Loucy (cell line): ENCODE measurements around the gene PHF10.
"Not testable (repeated sequence)": the region's sequence is repeated elsewhere in the genome, so short reads cannot be mapped to it uniquely, and the experiment has no call there.

Experiments
- H2AFZ ChIP-seq: fragments of 200-600 bp; sonication (generic); 2 replicates; pipeline ENCODE4 v1.6.0; 2016; ENCODE audit warnings: antibody characterized with exemption, mild to moderate bottlenecking, low read length, moderate library complexity
- H3F3A ChIP-seq: fragments of 200-600 bp; 2 replicates; pipeline ENCODE4 v1.6.0; 2016; ENCODE audit warnings: antibody characterized with exemption, low read depth, mild to moderate bottlenecking
- H3K27me3 ChIP-seq: fragments of 200-600 bp; sonication (generic); 2 replicates; pipeline ENCODE4 v1.6.1; 2014; ENCODE audit warnings: low read length, mild to moderate bottlenecking; ENCODE audit not compliant: insufficient read depth, poor library complexity, severe bottlenecking
- H3K36me3 ChIP-seq: fragments of 200-600 bp; sonication (generic); 2 replicates; pipeline ENCODE4 v1.6.1; 2016; ENCODE audit warnings: low read length; ENCODE audit not compliant: insufficient read depth
- H3K4me1 ChIP-seq: fragments of 200-600 bp; sonication (generic); 2 replicates; pipeline ENCODE4 v1.5.1; 2014; ENCODE audit warnings: low read length, mild to moderate bottlenecking; ENCODE audit not compliant: insufficient read depth, poor library complexity, severe bottlenecking
- H3K4me2 ChIP-seq: fragments of 200-600 bp; sonication (generic); 2 replicates; pipeline ENCODE4 v1.6.0; 2014; ENCODE audit warnings: antibody characterized with exemption, low read length, low read depth, mild to moderate bottlenecking; ENCODE audit not compliant: poor library complexity, severe bottlenecking
- H3K4me3 ChIP-seq: fragments of 200-600 bp; sonication (generic); 2 replicates; pipeline ENCODE4 v1.5.1; 2014; ENCODE audit warnings: low read length, mild to moderate bottlenecking, mixed read lengths; ENCODE audit not compliant: poor library complexity, severe bottlenecking
- H3K79me2 ChIP-seq: fragments of 200-600 bp; sonication (generic); 2 replicates; pipeline ENCODE4 v1.6.1; 2014; ENCODE audit warnings: low read length; ENCODE audit not compliant: insufficient read depth
- H3K9ac ChIP-seq: fragments of 200-600 bp; sonication (generic); 2 replicates; pipeline ENCODE4 v1.6.0; 2014; ENCODE audit warnings: mild to moderate bottlenecking, low read depth, low read length, moderate library complexity; ENCODE audit not compliant: poor library complexity, severe bottlenecking
- H3K9me2 ChIP-seq: fragments of 200-600 bp; sonication (generic); replicated peaks from 2 replicates; pipeline ENCODE4 v1.6.1; 2016; ENCODE audit warnings: low read depth, low read length, mixed read lengths
- H3K9me3 ChIP-seq: fragments of 200-600 bp; sonication (generic); 2 replicates; pipeline ENCODE4 v1.6.1; 2014; ENCODE audit warnings: mild to moderate bottlenecking, antibody characterized with exemption, low read length, low read depth; ENCODE audit not compliant: insufficient read depth
- H4K20me1 ChIP-seq: fragments of 200-600 bp; sonication (generic); 2 replicates; pipeline ENCODE4 v1.6.0; 2014; ENCODE audit warnings: antibody characterized with exemption, low read length, mild to moderate bottlenecking; ENCODE audit not compliant: insufficient read depth, poor library complexity, severe bottlenecking
- EZH2phosphoT487 ChIP-seq: fragments of 200-600 bp; IDR thresholded peaks from 2 replicates; pipeline ENCODE4 v1.6.1; 2018; ENCODE audit warnings: antibody characterized with exemption, mild to moderate bottlenecking, moderate library complexity, borderline replicate concordance
- TF ChIP-seq, protein P1 (sequence below): fragments of 200-600 bp; sonication (generic); conservative IDR thresholded peaks from 2 replicates; pipeline ENCODE4 v1.5.1; 2014; ENCODE audit warnings: mild to moderate bottlenecking, antibody characterized with exemption, low read length

Gene PHF10

GRCh38 chr6:169724494-169725124 is at the start of gene PHF10:
PHF10 (minus strand) TSS chr6:169724500; CDS start chr6:169723931, 569 bp downstream.
- Histone ChIP-seq H3K36me3 (no peaks in the 10 kb centered on the region), H4K20me1 (peaks cover 36% of the 10 kb centered on the region), H2AFZ (peak within 1 kb of the TSS; percentile 96), H3F3A (0 out of 2 replicates have a peak, but pooled peaks cover 4% of the 10 kb centered on the region), H3K79me2 (peaks cover 57% of the 10 kb centered on the region), H3K4me3 (peak within 1 kb of the TSS; percentile 98), H3K4me1 (peaks cover 65% of the 10 kb centered on the region), H3K9ac (peak within 1 kb of the TSS; percentile 96), H3K9me2 (no peaks in the 10 kb centered on the region), H3K27me3 (no peaks in the 10 kb centered on the region), H3K4me2 (peak within 1 kb of the TSS; percentile 89), H3K9me3 (no peaks in the 10 kb centered on the region)
- TF ChIP-seq, protein P1, sequence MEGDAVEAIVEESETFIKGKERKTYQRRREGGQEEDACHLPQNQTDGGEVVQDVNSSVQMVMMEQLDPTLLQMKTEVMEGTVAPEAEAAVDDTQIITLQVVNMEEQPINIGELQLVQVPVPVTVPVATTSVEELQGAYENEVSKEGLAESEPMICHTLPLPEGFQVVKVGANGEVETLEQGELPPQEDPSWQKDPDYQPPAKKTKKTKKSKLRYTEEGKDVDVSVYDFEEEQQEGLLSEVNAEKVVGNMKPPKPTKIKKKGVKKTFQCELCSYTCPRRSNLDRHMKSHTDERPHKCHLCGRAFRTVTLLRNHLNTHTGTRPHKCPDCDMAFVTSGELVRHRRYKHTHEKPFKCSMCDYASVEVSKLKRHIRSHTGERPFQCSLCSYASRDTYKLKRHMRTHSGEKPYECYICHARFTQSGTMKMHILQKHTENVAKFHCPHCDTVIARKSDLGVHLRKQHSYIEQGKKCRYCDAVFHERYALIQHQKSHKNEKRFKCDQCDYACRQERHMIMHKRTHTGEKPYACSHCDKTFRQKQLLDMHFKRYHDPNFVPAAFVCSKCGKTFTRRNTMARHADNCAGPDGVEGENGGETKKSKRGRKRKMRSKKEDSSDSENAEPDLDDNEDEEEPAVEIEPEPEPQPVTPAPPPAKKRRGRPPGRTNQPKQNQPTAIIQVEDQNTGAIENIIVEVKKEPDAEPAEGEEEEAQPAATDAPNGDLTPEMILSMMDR: no peak
- TF ChIP-seq EZH2phosphoT487: no peak

- Histone ChIP-seq H3K4me1 (no peaks in the 10 kb centered on the region), H3F3A (no peaks in the 10 kb centered on the region), H3K27me3 (no peaks in the 10 kb centered on the region), H3K79me2 (no peaks in the 10 kb centered on the region), H3K4me2 (no peak overlapping the region), H3K9ac (no peak overlapping the region), H3K9me2 (no peaks in the 10 kb centered on the region), H3K36me3 (no peaks in the 10 kb centered on the region), H3K4me3 (no peak overlapping the region), H2AFZ (no peak overlapping the region), H4K20me1 (no peaks in the 10 kb centered on the region), H3K9me3 (no peaks in the 10 kb centered on the region)
- TF ChIP-seq, protein P1: no peak
- TF ChIP-seq EZH2phosphoT487: no peak
Observed at GRCh38 chr6:169766921-169767736, 42.8 kb upstream of the PHF10 start.

GRCh38 chr6:169766232-169766631 is 41.9 kb upstream of the PHF10 start:
- Histone ChIP-seq H3K9ac (no peak overlapping the region), H3F3A (no peaks in the 10 kb centered on the region), H3K4me1 (no peaks in the 10 kb centered on the region), H3K36me3 (no peaks in the 10 kb centered on the region), H3K9me2 (no peaks in the 10 kb centered on the region), H3K9me3 (no peaks in the 10 kb centered on the region), H3K27me3 (no peaks in the 10 kb centered on the region), H3K79me2 (no peaks in the 10 kb centered on the region), H3K4me3 (no peak overlapping the region), H2AFZ (no peak overlapping the region), H3K4me2 (no peak overlapping the region), H4K20me1 (no peaks in the 10 kb centered on the region)
- TF ChIP-seq, protein P1: no peak
- TF ChIP-seq EZH2phosphoT487: no peak

- H3F3A ChIP-seq, H3K4me1 ChIP-seq, H2AFZ ChIP-seq, H4K20me1 ChIP-seq, H3K4me3 ChIP-seq, H3K9ac ChIP-seq, H3K9me2 ChIP-seq, H3K4me2 ChIP-seq, H3K9me3 ChIP-seq, H3K27me3 ChIP-seq, H3K79me2 ChIP-seq, H3K36me3 ChIP-seq: not testable (repeated sequence)
Observed at GRCh38 chr6:169765789-169766188, 41.5 kb upstream of the PHF10 start.
